Activated T-helper 9 cell treated with anti-CD3 and anti-CD28 coated beads, Interleukin-2, amount 50 U/mL, for 16 hours (primary cell): ENCODE measurements around the gene PLXNA4.
"Not testable (repeated sequence)": the region's sequence is repeated elsewhere in the genome, so short reads cannot be mapped to it uniquely, and the experiment has no call there.

Experiments used
- DNase-seq: peaks from one replicate; pipeline ENCODE4 v3.0.0-alpha.2; 2020; ENCODE audit warnings: low read depth

PLXNA4 gene

GRCh38 chr7:132575982-132576720 lies at the start of gene PLXNA4:
PLXNA4 (minus strand) TSS chr7:132576470; CDS start chr7:132508693, 67,777 bp downstream.
- no peak for DNase-seq

GRCh38 chr7:132625651-132626050 lies 49.4 kb upstream of the PLXNA4 start:
- DNase-seq, result no peak

- DNase-seq, result no peak
Observed at GRCh38 chr7:132622081-132622480, 45.8 kb upstream of the PLXNA4 start.

GRCh38 chr7:132619967-132620366 lies 43.7 kb upstream of the PLXNA4 start:
- no peak for DNase-seq

GRCh38 chr7:132618956-132619305 lies 42.7 kb upstream of the PLXNA4 start:
- DNase-seq, result no peak

GRCh38 chr7:132618271-132618955 lies 42.1 kb upstream of the PLXNA4 start:
- DNase-seq, result no peak

- no peak for DNase-seq
Observed at GRCh38 chr7:132614428-132615318, 38.4 kb upstream of the PLXNA4 start.

- no peak for DNase-seq
Observed at GRCh38 chr7:132613737-132614136, 37.5 kb upstream of the PLXNA4 start.

- no peak for DNase-seq
Observed at GRCh38 chr7:132610995-132611394, 34.7 kb upstream of the PLXNA4 start.

GRCh38 chr7:132609906-132610520 lies 33.7 kb upstream of the PLXNA4 start:
- no peak for DNase-seq

- no peak for DNase-seq
Observed at GRCh38 chr7:132609222-132609621, 33.0 kb upstream of the PLXNA4 start.

GRCh38 chr7:132608523-132608922 lies 32.3 kb upstream of the PLXNA4 start:
- DNase-seq, result no peak

GRCh38 chr7:132607656-132608055 lies 31.4 kb upstream of the PLXNA4 start:
- no peak for DNase-seq

GRCh38 chr7:132604121-132604520 lies 27.9 kb upstream of the PLXNA4 start:
- no peak for DNase-seq

- DNase-seq, result no peak
Observed at GRCh38 chr7:132603220-132603833, 27.1 kb upstream of the PLXNA4 start.

GRCh38 chr7:132601783-132602182 lies 25.5 kb upstream of the PLXNA4 start:
- no peak for DNase-seq

- no peak for DNase-seq
Observed at GRCh38 chr7:132596588-132596987, 20.3 kb upstream of the PLXNA4 start.

- not testable (repeated sequence) for DNase-seq
Observed at GRCh38 chr7:132594741-132595140, 18.5 kb upstream of the PLXNA4 start.

GRCh38 chr7:132592936-132593335 lies 16.7 kb upstream of the PLXNA4 start:
- no peak for DNase-seq

- DNase-seq, result no peak
Observed at GRCh38 chr7:132592231-132592920, 16.1 kb upstream of the PLXNA4 start.

GRCh38 chr7:132590162-132590561 lies 13.9 kb upstream of the PLXNA4 start:
- DNase-seq, result no peak
